Tibial artery (tissue), 4 donors: ENCODE data around the gene TMEM272.

Experiments
- DNase-seq, 2 donors: peaks; one replicate each; pipeline ENCODE4 v3.0.0-alpha.2; 2019
- H3K27ac ChIP-seq, 2 donors: fragments of 200-600 bp; sonication (generic) in 1 of 2; 1 replicate in 1 of 2; 2 replicates in 1 of 2; pipeline ENCODE4 v1.5.1; 2018 to 2019; ENCODE audit warnings: mild to moderate bottlenecking in 1 of 2
- H3K27me3 ChIP-seq, 2 donors: fragments of 200-600 bp; sonication (generic) in 1 of 2; one replicate each; pipeline versions ENCODE4 v1.5.1 to v1.6.0; 2016 to 2019
- H3K36me3 ChIP-seq, 3 donors: fragments of 200-600 bp; sonication (generic) in 2 of 3; one replicate each; pipeline ENCODE4 v1.5.1; 2016 to 2019; ENCODE audit warnings: mild to moderate bottlenecking in 2 of 3
- H3K4me1 ChIP-seq, 4 donors: fragments of 200-600 bp; sonication (generic) in 2 of 4; 1 replicate in 3 of 4; 2 replicates in 1 of 4; pipeline ENCODE4 v1.5.1; 2016 to 2019
- H3K4me3 ChIP-seq, 2 donors: fragments of 200-600 bp; sonication (generic) in 1 of 2; 1 replicate in 1 of 2; 2 replicates in 1 of 2; pipeline ENCODE4 v1.5.1; 2018 to 2019; ENCODE audit warnings: mild to moderate bottlenecking in 2 of 2
- H3K9me3 ChIP-seq, 3 donors: fragments of 200-600 bp; sonication (generic) in 1 of 3; one replicate each; pipeline ENCODE4 v1.5.1; 2016 to 2019
- CTCF ChIP-seq, 2 experiments: fragments of 200-600 bp in 1 of 2; fragments of 450-650 bp in 1 of 2; IDR thresholded peaks; one replicate each; pipeline ENCODE4 v1.5.1; 2017 to 2019; ENCODE audit warnings: antibody characterized with exemption in 2 of 2, mild to moderate bottlenecking in 1 of 2, moderate library complexity in 1 of 2
- intact Hi-C: fragments of 100-400 bp; cut with DNase I; formaldehyde crosslinking; loops from one replicate; pipeline ENCODE4 v1.15.0; 2023; ENCODE audit warnings: low total_unique reads

Gene TMEM272

GRCh38 chr13:51861723-51862300 is 16.8 kb upstream of the TMEM272 start, which contains the start of gene CCDC70:
Gene CCDC70, plus strand, starts transcription at chr13:51861969. Its CDS starts 3,443 bp downstream, at chr13:51865412.
- intact Hi-C loops, result no loop called here
- no peak for DNase-seq
- Histone ChIP-seq H3K36me3 (no peaks in the 10 kb centered on the region), H3K27me3 (no peaks in the 10 kb centered on the region), H3K9me3 (no peaks in the 10 kb centered on the region), H3K4me1 (peaks cover 0 to 5% (median 0%) of the 10 kb centered on the region in 4 donors), H3K27ac (no peak within 1 kb of the TSS), H3K4me3 (no peak within 1 kb of the TSS)
- TF ChIP-seq CTCF (IDR thresholded peaks at IDR 0.05), result no peak

- Histone ChIP-seq H3K36me3 (no peaks in the 10 kb centered on the region), H3K4me3 (no peak overlapping the region), H3K27ac (no peak overlapping the region), H3K27me3 (no peaks in the 10 kb centered on the region), H3K4me1 (peaks cover 0 to 5% (median 0%) of the 10 kb centered on the region in 4 donors), H3K9me3 (no peaks in the 10 kb centered on the region)
- intact Hi-C loops, result no loop called here
- no peak for TF ChIP-seq CTCF (IDR thresholded peaks at IDR 0.05)
- no peak for DNase-seq
Observed at GRCh38 chr13:51858433-51859247, 13.7 kb upstream of the TMEM272 start.

- no peak for TF ChIP-seq CTCF (IDR thresholded peaks at IDR 0.05)
- Histone ChIP-seq H3K9me3 (no peaks in the 10 kb centered on the region), H3K36me3 (no peaks in the 10 kb centered on the region), H3K27me3 (no peaks in the 10 kb centered on the region), H3K4me1 (peaks cover 0 to 5% (median 0%) of the 10 kb centered on the region in 4 donors), H3K4me3 (no peak overlapping the region), H3K27ac (no peak overlapping the region)
- no peak for DNase-seq
- intact Hi-C loops, result no loop called here
Observed at GRCh38 chr13:51856998-51857397, 12.0 kb upstream of the TMEM272 start.

- Histone ChIP-seq H3K9me3 (no peaks in the 10 kb centered on the region), H3K4me3 (no peak overlapping the region), H3K27ac (no peak overlapping the region), H3K36me3 (no peaks in the 10 kb centered on the region), H3K27me3 (no peaks in the 10 kb centered on the region), H3K4me1 (peaks cover 0 to 5% (median 0%) of the 10 kb centered on the region in 4 donors)
- intact Hi-C loops, result no loop called here
- DNase-seq, result no peak
- no peak for TF ChIP-seq CTCF (IDR thresholded peaks at IDR 0.05)
Observed at GRCh38 chr13:51856027-51856736, 11.2 kb upstream of the TMEM272 start.

GRCh38 chr13:51849145-51850101 is 4.4 kb upstream of the TMEM272 start:
- DNase-seq, result no peak
- peaks cover 0 to 20% (median 3%) of the 10 kb centered on the region in 4 donors for H3K4me1 ChIP-seq
- intact Hi-C loops, result no loop called here

More at GRCh38 chr13:51849145-51850101, 4.4 kb upstream of the TMEM272 start:
- Histone ChIP-seq H3K4me3 (no peak overlapping the region), H3K27me3 (no peaks in the 10 kb centered on the region), H3K27ac (peak overlapping the region in 1 of 2 donors; percentile 5), H3K36me3 (no peaks in the 10 kb centered on the region), H3K9me3 (no peaks in the 10 kb centered on the region)
- TF ChIP-seq CTCF (IDR thresholded peaks at IDR 0.05), result peak in 1 of 2 experiments; percentile 5
